GM10847 (cell line): ENCODE measurements around the gene NR2F2.

Experiments
- POLR2A ChIP-seq: IDR thresholded peaks from 2 replicates; pipeline ENCODE4 v1.6.1; 2011; ENCODE audit not compliant: insufficient read length; ENCODE audit errors: extremely low read depth

The NR2F2 gene

DNA sequence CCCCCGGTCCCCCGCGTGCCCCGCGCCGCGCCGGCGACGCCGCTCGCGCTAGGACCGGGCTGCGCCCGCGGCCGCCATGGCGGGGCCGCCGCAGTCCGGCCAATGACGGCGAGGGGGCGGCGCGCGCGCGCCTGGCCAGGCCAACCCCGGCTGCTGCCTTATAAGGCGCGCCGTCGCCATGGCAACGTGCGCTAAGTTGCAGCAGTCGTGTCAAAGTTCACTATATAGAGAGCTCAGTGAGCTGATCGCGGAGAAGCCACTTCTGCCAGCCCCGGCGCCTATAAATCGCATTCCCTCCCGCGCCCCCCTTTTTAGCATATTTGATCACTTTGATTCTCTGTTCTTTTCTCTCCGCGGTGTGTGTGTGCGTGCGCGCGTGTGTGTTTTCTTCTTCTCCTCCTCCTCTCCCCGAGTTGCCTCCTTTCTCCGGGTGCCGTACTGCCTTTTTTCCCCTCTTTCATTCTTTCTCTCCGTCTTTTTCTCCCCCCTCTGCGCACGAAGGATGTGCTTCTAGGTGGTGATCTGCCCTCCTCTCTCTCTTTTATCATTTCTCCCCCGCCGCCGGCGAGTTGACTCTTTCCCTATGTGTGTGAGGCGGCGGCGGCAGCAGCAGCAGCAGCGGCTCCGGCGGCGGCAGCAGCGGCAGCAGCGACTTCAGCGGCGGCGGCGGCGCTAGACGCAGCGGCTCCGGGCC, at the start of gene NR2F2:
TSS of gene NR2F2 (plus strand) at position 251 of the 694 bp plus-strand sequence. CDS start 1,406 bp downstream, outside the sequence.
- TF ChIP-seq POLR2A, result no peak

DNA sequence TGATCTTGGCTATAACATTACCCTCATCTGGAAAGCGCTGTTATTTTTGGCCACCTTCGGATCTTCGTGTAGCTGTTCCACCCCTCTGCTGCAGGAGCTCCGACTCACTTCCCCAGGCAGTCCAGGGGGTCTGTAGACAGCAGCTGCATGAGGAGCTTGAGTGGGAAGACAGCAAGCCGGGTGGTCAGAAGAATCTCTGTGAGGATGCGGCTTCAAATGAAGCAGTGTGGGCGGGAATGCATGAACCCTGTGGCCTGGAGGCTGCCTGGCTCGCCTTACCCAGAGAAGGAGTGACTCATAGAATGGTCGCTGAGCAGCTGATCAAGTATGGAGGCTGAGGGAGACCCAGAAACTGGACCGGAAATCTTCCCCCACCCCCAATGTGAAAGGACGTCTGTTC, 45.2 kb upstream of the NR2F2 start:
- no peak for TF ChIP-seq POLR2A

DNA sequence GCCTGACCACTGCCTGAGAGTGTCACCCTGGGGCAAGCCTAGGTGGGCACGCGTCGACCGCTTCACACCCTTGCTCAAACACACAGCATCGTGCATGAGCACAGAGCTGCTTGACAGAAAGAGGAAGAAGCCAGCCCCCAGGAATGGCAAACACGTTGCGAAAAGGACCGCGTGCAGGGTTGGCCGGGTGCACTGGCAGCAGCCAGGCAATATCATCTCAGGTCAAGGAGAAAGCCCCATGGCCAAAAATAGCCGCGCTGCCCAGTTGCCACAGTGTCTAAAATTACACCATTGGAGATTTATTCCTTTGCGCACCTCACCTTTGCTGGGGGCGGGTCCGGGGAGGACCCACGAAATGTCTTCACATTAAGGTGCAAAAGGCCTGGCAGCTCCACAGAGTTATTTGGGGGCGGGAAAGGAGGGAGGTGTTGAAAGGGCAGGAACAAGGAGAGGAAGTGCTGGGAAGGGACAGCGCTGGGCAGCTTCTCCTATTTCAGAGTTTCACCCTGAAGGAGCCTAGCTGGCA, 44.7 kb upstream of the NR2F2 start:
- TF ChIP-seq POLR2A, result no peak

DNA sequence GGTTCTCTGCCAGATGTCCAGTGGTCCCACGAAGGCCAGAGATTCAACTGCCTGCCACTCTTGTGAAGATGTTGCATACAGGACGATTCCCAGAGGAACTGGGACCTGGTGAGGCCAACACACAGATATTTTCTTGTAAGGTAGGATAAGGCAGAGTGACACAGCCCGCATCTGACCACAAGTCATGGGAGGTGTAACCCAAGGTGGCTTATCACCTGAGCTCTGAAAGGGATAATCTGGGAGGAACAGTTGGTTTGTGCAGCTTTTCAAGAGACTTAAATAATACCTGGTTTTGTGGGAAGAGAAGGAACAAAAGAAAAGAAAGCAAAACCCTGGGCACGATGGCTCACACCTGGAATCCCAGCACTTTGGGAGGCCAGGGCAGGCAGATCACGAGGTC, 39.8 kb upstream of the NR2F2 start:
- no peak for TF ChIP-seq POLR2A

DNA sequence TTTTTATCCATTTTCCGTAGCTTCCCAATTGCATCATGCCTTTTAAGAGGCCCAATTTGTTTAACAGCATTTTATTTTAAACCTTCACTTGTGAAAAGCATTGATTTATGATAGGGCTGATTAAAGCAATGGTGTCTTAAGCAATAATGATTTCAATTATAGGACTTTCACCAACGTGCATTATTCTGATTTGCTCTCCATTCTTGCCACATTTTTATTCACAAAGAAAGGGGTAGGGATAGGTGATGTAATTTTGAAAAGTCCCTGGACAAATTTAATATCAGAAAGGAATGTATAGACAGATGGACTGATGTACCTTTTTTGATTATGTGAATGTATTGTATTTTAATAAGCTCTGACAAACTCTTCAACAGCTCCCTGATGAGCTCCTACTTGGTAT, 37.9 kb upstream of the NR2F2 start:
- no peak for TF ChIP-seq POLR2A

DNA sequence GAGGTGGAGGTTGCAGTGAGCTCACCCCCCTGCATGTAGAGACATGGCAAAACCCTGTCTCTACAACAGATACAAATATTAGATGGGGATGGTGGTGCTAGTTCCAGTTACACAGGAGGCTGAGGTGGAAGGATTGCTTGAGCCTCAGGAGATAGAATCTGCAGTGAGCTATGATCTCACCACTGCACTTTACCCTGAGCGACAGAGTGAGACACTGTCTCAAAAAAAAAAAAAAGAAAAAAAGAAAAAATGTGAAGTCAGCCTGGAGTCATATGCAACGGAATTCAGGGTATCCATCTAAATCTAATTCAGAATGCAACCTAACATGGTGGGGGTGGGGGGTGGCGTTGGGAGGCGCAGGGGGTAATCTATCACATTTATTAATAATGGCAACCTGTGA, 37.1 kb upstream of the NR2F2 start:
- TF ChIP-seq POLR2A, result no peak

DNA sequence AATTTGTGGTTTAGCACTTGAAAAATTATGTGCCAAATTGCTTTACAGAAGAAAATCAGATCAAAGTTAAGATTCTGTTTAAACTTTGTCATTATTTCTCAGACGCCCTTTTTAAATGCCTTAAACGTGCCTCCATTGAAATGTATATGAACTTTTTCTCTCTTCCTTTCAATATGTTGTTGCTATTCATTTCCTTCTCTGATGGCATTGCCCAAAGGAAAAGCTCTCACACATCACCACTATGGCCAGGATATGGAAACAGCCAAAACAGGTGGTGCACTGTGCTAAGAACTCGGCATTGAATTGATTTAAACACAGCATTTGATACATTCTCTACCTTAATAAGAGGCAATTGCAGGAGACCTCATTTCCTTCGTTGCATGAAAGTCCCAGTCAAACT, 35.7 kb upstream of the NR2F2 start:
- no peak for TF ChIP-seq POLR2A

DNA sequence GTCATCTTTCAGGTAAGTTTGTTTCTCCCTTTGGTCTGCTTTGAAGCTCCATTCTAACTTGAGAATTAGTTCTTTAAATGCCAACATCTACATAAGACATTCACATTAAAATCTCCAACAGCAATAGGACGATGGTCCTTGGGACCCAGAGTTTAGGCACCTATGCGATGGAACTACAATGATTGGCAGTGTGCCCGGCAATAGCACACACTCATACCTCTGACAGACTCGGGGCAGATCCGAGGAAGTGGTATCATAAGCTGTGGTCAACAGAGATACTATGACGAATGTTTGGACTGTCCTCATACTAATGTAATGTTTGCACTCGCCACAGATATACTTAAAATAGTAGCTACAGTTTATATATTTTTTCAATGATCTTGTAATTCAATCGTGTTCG, 34.2 kb upstream of the NR2F2 start:
- no peak for TF ChIP-seq POLR2A

DNA sequence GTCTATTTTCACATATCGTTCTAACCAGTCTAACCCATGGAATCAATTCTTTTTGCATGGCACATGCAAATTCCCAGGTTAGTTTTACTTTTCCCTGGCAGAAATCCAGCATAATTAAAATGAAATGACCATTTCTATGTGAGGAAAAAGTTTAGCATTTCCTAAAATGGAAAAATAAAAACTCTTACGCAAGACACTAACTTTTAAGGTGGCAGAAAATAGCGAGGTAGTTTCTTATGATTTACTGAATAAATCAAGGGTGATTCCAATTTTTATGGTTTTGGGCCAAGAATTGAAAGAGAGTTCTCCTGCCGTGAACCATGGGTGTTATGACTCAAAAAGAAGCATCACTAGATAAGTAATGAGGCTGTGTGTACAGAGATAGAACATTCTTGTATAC, 32.7 kb upstream of the NR2F2 start:
- TF ChIP-seq POLR2A, result no peak

DNA sequence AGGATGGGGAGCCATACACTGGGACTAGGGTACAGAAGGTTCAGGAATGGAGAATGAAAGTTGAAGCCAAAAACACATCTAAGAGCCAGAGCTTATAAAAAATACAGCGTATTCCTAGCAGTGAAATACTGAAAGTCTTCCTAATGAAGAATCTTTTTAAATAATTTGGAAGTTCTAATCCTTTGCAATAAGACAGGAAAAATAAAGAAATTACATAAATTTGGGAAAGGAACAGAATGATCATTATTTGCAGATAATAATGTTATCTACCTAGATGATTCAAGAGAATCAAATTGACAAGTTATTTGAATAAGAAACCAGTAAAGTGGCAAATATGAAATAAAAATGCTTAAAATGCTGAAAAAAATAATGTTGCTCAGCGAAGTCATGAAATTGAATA, 32.3 kb upstream of the NR2F2 start:
- no peak for TF ChIP-seq POLR2A

DNA sequence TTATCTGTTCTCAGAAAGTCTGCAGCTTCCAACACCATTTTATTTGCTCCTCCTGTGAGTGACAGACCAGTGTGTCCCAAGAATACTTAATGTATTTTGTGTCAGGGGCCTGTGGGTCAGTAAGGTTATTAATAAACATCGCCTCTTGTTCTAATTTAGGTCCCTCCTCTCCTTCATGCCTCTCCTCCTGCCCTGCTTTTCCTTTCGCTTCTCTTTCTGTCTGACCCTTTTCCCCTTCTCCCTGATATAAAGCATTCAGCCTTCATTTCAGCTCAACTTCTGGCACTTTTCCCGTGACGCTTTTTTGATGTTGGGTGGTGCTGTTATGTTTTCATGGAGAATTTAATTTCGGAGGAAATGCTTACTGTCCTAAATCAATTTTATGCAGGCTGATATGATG, 29.7 kb upstream of the NR2F2 start:
- no peak for TF ChIP-seq POLR2A

DNA sequence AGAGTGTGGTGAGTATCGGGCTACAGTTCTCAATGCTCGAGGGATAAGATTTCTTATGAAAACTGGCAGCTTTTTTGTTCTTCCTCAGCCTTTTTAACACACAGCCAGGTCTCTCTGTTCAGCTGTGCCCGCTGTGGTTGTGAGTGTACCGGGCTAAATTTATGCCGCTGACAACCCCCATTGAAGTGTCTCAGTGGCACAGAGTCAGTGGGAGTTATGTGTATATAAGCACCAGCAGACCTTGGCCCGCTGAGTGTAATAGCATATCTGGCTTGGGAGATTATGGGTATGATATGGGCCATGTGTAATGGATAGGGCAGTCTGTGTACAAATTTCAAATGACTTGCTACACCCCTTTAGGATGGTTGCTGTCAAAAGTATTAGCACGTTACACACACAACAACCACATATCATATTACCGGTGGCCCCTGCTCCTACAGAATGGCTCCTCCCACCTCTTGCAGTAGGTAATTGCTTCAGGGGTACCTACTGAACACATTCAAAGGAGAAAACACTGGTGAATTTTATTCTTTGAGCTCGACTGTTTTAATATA, 26.9 kb upstream of the NR2F2 start:
- TF ChIP-seq POLR2A, result no peak

DNA sequence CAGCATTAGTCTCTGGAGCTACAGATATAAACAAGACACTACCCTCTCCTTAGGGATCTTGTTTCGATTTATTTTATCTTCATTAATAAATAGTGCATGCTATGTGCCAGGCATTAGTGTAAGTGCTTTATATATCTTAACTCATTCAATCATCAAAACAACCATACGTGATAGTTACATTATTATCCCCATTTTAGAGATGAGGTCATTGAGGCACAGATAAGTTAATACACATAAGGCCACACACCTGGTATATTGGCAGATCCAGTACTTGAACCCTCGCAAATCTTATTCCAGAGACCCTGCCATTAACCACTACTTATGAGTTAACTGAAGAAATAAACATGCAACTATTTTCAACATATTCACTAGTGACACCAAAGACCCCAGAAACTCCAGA, 25.7 kb upstream of the NR2F2 start:
- no peak for TF ChIP-seq POLR2A

DNA sequence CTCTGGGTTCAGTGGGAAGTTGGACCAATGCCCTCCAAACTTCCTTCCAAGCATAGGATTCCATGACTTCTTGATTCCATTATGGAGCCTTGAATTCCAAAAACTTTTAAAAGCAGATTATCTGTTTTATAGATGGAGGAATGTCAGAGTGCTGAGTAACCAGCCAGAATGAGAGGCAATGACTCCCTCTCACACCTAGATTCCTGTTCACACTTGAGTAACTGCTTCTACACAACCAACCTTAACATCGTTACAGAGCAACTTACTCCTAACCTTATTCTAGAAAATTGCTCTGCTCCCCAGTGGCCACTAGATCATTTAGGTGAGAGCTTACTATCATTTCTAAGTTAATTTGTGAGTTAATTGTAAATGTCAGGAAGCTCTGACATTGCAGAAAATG, 24.2 kb upstream of the NR2F2 start:
- TF ChIP-seq POLR2A, result no peak

DNA sequence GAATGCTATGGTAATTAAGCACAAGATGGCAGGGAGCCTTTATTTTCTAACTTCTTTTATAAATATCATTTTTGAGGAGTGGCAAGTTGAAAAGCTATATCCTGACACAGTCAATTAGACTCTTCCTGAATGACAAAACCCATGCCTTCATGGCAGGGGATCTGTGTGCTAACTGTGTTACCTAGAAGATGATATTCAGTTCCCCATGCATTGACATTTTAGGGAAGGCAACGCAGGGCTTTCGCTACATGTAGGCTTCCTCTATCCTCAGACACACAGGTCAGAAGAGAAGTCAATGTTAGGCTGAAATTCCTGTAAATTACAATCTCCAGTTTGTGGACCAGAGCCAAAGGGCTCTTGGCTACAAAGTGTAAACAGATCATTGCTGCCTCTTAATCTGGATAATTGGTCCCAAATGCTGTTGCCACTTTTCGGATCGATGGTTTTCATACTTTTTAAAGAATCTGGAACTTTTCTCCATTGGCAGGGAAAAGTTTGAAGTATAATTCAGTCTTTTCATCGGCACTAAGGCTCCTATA, 22.6 kb upstream of the NR2F2 start:
- no peak for TF ChIP-seq POLR2A

DNA sequence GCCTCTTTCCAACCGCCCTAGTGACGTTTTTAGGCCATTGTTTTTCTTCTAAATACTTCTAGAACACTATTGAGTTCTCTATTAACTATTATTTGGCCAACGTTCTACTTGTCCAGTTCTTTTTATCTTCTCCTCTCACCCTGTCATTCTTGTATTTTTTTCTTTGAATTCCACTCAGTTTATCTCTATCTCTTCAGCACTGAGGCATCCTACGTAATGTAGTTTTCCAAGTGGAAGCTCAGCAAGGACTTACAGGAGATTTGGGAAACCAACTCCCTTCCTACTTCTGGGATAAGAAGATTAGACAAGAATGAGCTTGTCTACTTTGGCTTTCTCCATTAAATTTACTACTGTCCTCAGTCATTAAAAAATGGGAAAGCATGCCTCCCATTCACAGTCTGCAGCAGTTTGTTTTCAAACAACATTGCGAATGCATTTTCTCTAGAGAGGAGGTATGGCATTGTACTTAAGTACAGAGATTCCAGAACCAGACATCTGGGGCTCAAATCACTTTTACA, 21.3 kb upstream of the NR2F2 start:
- no peak for TF ChIP-seq POLR2A
